GM21529 (cell line): ENCODE results near the gene ITFG1.
A peak's percentile ranks its signal among the peaks of the same experiment; 100 is the strongest.
"Not testable (repeated sequence)": the region's sequence is repeated elsewhere in the genome, so short reads cannot be mapped to it uniquely, and the experiment has no call there.

ENCODE experiments used
- ATAC-seq: cut with Tn5 transposase; IDR thresholded peaks from one replicate; pipeline ENCODE4 v1.9.1; 2021; ENCODE audit not compliant: unreplicated experiment

Gene ITFG1

GRCh38 chr16:47473792-47474191, 12.9 kb upstream of the ITFG1 start:
- ATAC-seq, result no peak

- not testable (repeated sequence) for ATAC-seq
Measured at GRCh38 chr16:47473004-47473403, 12.1 kb upstream of the ITFG1 start.

GRCh38 chr16:47470810-47471209, 9.9 kb upstream of the ITFG1 start:
- ATAC-seq, result no peak

GRCh38 chr16:47470211-47470610, 9.3 kb upstream of the ITFG1 start:
- no peak for ATAC-seq

DNA sequence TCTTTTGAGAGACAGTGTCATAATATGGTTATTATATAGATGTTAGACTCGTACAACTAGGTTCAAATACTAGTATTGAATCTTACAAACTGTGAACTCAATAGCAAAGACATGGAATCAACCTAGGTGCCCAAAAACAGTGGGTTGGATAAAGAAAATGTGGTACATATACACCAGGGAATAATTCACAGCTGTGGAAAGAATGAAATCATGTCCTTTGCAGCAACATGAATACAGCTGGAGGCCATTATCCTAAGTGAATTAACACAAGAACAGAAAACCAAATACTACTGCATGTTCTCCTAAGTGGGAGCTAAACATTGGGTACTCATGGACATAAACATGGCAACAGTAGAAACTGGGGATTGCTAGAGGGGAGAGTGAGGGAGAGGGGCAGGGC, 8.4 kb upstream of the ITFG1 start:
- ATAC-seq, result no peak

- ATAC-seq, result not testable (repeated sequence)
Measured at GRCh38 chr16:47468070-47468689, 7.3 kb upstream of the ITFG1 start.

DNA sequence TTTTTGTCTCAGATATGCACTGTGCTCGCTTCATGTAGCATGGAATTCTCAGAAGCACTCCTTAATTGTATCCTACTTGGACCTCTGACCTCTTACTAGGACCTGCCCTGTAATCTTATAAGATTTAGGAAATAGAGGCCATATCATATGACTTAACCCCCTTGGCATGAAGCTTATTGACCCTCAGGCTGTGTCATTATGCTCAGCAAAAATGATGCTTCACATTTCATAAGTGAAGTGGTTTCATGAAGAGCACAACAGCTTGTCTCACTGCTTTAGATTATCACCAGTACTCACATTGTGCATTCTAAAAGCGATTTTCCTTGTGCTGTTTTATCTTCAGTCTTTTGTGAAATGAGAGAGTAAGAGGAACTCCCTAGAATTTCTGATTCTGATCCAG, 6.6 kb upstream of the ITFG1 start:
- ATAC-seq, result no peak

- ATAC-seq, result no peak
Measured at GRCh38 chr16:47465919-47466630, 5.2 kb upstream of the ITFG1 start.

DNA sequence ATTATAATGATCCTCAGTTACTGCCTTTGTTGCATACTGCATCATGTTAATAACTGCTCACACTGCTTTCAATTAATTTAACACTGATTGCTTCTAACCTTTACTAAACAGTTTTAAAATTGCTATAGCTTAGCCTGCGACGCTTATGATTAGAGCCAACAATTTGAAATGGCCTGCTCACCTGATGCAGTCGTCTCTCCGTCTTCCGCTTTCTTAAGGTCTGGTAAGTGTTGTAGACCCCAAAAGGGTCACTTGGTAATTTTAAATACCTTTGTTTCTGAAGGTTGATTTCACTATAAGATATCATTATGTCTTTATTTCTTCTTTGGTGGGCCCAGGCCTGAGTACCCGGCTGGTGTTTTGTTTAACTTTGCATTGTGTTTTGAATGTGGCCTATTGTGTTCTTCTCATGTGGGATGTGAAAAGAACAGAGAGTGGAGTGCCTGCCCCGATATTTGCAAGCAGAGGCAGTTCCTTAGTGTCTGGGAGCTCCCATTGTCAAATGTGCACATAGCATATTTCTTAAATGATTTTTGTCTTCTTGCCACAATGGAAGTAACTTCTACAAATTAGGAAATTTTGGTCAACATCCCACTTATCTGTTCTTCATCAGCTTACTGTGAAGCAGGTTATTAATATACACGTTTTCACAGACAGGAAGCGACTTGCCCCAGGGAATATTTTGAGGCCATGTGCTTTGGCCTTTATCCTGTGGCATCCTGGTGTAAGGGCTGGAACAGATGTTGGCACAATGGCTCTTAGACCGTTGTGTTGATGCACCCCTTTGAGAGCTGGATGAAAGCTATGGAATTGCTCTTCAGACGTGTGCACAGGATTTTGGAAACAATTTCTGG, 3.1 kb upstream of the ITFG1 start:
- no peak for ATAC-seq

- ATAC-seq, result peak; percentile 38
Measured at GRCh38 chr16:47461598-47462266, 869 bp upstream of the ITFG1 start.

- no peak for ATAC-seq
Measured at GRCh38 chr16:47460359-47460710, 528 bp downstream of the ITFG1 start.

GRCh38 chr16:47459603-47460002, 1.3 kb downstream of the ITFG1 start:
- ATAC-seq, result no peak

- no peak for ATAC-seq
Measured at GRCh38 chr16:47458331-47458730, 2.5 kb downstream of the ITFG1 start.

GRCh38 chr16:47449788-47450187, 11.1 kb downstream of the ITFG1 start:
- no peak for ATAC-seq

GRCh38 chr16:47448830-47449575, 11.9 kb downstream of the ITFG1 start:
- ATAC-seq, result no peak

DNA sequence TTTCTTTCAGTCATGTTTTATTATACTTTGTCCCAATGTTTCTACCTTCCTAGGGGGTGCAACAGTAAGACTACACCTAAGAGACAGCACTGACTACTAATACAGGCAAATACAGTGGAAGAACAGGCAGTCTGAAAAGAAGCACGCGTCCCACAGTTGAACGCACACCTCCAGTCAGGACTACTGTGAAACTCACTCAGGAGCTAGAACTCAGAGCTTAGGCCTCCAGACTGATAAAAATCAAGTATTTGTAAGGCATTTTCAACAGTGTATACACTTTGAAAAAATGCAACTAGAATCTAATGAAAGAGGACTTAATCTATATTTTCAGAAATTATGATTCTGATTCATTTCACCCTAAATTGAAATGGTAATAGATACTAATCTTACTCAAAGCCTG, 14.4 kb downstream of the ITFG1 start:
- no peak for ATAC-seq

- ATAC-seq, result not testable (repeated sequence)
Measured at GRCh38 chr16:47442884-47443283, 18.0 kb downstream of the ITFG1 start.

DNA sequence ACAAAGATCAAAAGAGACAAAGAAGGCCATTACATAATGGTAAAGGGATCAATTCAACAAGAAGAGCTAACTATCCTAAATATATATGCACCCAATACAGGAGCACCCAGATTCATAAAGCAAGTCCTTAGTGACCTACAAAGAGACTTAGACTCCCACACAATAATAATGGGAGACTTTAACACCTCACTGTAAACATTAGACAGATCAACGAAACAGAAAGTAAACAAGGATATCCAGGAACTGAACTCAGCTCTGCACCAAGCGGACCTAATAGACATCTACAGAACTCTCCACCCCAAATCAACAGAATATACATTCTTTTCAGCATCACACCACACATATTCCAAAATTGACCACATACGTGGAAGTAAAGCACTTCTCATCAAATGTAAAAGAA, 20.8 kb downstream of the ITFG1 start:
- ATAC-seq, result not testable (repeated sequence)

DNA sequence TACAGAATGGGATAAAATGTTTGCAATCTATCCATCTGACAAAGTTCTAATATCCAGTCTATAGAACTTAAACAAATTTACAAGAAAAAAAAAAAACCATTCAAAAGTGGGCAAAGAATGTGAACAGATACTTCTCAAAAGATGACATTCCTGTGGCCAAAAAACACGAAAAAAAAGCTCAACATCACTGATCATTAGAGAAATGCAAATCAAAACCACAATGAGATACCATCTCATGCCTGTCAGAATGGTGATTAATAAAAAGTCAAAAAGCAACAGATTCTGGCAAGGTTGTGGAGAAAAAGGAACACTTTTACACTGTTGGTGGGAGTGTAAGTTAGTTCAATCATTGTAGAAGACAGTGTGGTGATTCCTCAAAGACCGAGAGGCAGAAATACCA, 26.6 kb downstream of the ITFG1 start:
- ATAC-seq, result not testable (repeated sequence)

DNA sequence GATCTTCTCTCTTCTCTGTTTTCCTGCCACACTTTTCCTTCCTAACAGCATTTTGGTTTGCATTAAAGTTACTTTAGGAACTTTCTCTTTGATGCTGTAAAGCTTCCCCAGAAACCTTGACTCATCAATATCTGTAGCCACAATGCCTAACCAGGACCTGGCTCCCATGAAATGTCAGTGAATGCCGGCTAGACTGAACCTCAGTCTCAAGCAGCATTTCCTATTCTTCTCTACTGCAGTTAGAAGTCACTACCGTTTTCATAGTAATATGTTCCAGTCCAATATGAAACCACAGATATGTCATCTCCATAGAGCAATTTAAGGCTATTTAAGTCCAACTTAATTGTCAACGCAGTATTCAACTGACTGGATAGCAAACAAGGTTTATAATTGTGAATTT, 28.9 kb downstream of the ITFG1 start:
- no peak for ATAC-seq

- ATAC-seq, result no peak
Measured at GRCh38 chr16:47426806-47427205, 34.1 kb downstream of the ITFG1 start.
